Measurements from ENCODE around the gene PPIAL4G. TPM values are rescaled to one million over a fixed set of nuclear protein-coding genes. Genes with fewer than 3 reads are reported as not detected.
"Not testable (repeated sequence)": the region's sequence is repeated elsewhere in the genome, so short reads cannot be mapped to it uniquely, and the experiment has no call there.

The PPIAL4G gene
- total RNA-seq: under 1 TPM; 0.60 to 0.66 TPM

- CTCF ChIA-PET; H3K4me1 Mint-ChIP-seq (ENCODE audit: low read depth); H3K36me3 Mint-ChIP-seq (ENCODE audit: low read depth); H3K27me3 Mint-ChIP-seq (ENCODE audit: low read depth); ATAC-seq; DNase-seq; POLR2A ChIA-PET; H3K27ac Mint-ChIP-seq; H3K9me3 Mint-ChIP-seq (ENCODE audit: insufficient read depth); H3K4me3 Mint-ChIP-seq: not testable (repeated sequence)
These were observed at the start of gene PPIAL4G for GRCh38 chr1:148483029-148483428. Gene PPIAL4G (minus strand): TSS chr1:148483302. CDS start chr1:148483252, 50 bp downstream.

GRCh38 chr1:148532158-148532557 lies 49.1 kb upstream of the PPIAL4G start:
- H3K27me3 Mint-ChIP-seq (ENCODE audit: low read depth); POLR2A ChIA-PET; DNase-seq; CTCF ChIA-PET; ATAC-seq; H3K9me3 Mint-ChIP-seq (ENCODE audit: insufficient read depth); H3K36me3 Mint-ChIP-seq (ENCODE audit: low read depth); H3K4me1 Mint-ChIP-seq (ENCODE audit: low read depth); H3K27ac Mint-ChIP-seq; H3K4me3 Mint-ChIP-seq: not testable (repeated sequence)

DNA sequence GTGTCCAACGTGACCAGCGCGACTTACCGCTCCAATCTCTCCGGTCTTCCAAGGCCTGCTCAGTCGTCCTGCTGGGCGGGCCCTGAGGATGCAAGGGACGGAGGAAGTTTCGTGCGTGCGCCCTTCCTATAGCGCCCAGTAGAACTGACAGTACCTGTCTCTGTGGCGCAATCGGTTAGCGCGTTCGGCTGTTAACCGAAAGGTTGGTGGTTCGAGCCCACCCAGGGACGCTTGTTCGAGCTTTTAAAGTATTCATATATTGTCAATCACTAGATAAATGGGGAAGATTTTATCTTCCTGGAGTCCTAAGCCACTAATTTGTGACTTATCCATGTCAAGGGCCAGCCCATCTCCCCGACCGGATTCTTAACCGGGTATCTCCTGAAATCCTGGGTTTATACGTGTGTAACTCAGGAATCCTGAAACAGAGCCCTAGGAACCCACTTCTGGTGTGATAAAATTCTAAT lies 46.0 kb upstream of the PPIAL4G start:
- POLR2A ChIA-PET; H3K9me3 Mint-ChIP-seq (ENCODE audit: insufficient read depth); H3K4me1 Mint-ChIP-seq (ENCODE audit: low read depth); H3K27me3 Mint-ChIP-seq (ENCODE audit: low read depth); H3K36me3 Mint-ChIP-seq (ENCODE audit: low read depth); CTCF ChIA-PET; ATAC-seq: not testable (repeated sequence)
- H3K4me3 Mint-ChIP-seq: peak overlapping the region; percentile 71
- peak overlapping the region; percentile 76 for H3K27ac Mint-ChIP-seq
- peak; percentile 73 for DNase-seq

DNA sequence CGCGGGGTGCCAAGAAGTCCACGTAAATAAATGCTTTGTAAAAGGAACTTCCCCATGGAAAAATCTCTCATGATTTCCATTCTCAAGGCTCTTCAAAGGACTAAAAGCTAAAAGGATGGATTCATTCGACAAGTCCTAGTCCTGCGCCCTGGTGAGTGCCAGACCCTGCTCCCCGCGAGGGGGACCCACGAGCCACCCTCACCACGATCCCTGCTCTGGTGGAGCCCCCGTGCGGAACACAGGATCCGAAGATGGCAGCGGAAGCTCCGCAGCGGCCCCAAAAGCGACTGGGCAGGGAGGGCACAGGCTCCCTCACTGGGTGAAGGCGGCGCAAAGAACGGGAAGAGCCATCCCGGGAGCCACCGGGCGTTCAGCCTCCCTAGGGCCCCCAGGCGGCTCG lies 45.5 kb upstream of the PPIAL4G start:
- H3K9me3 Mint-ChIP-seq (ENCODE audit: insufficient read depth); ATAC-seq; DNase-seq; H3K27ac Mint-ChIP-seq; H3K4me1 Mint-ChIP-seq (ENCODE audit: low read depth); CTCF ChIA-PET; H3K36me3 Mint-ChIP-seq (ENCODE audit: low read depth); H3K4me3 Mint-ChIP-seq; H3K27me3 Mint-ChIP-seq (ENCODE audit: low read depth); POLR2A ChIA-PET: not testable (repeated sequence)

- POLR2A ChIA-PET; H3K27ac Mint-ChIP-seq; H3K36me3 Mint-ChIP-seq (ENCODE audit: low read depth); CTCF ChIA-PET; H3K27me3 Mint-ChIP-seq (ENCODE audit: low read depth); H3K4me3 Mint-ChIP-seq; ATAC-seq; H3K9me3 Mint-ChIP-seq (ENCODE audit: insufficient read depth): not testable (repeated sequence)
- H3K4me1 Mint-ChIP-seq (ENCODE audit: low read depth): peaks cover 12% of the 10 kb centered on the region
- DNase-seq: peak; percentile 22
These were observed 43.5 kb upstream of the PPIAL4G start for GRCh38 chr1:148526587-148526986.

GRCh38 chr1:148523205-148524144 lies 40.4 kb upstream of the PPIAL4G start:
- Mint-ChIP-seq H3K4me1 (ENCODE audit: low read depth) (peaks cover 12% of the 10 kb centered on the region), H3K4me3 (peak overlapping the region; percentile 83), H3K27ac (peak overlapping the region; percentile 96)
- ChIA-PET POLR2A (interaction anchor here (0.6 to 1.7 kb wide), 13 partner anchors 64 to 260 kb away, joined by 3 to 20 read pairs (median 4); no protein-coding TSS in a partner anchor), CTCF (interaction anchor here (0.8 kb wide), 1 partner anchor 152 kb away, joined by 5 read pairs; no protein-coding TSS in a partner anchor)
- ATAC-seq (peak; percentile 52), DNase-seq (peak; percentile 24)
- not testable (repeated sequence) for H3K27me3 Mint-ChIP-seq (ENCODE audit: low read depth); H3K9me3 Mint-ChIP-seq (ENCODE audit: insufficient read depth); H3K36me3 Mint-ChIP-seq (ENCODE audit: low read depth)

DNA sequence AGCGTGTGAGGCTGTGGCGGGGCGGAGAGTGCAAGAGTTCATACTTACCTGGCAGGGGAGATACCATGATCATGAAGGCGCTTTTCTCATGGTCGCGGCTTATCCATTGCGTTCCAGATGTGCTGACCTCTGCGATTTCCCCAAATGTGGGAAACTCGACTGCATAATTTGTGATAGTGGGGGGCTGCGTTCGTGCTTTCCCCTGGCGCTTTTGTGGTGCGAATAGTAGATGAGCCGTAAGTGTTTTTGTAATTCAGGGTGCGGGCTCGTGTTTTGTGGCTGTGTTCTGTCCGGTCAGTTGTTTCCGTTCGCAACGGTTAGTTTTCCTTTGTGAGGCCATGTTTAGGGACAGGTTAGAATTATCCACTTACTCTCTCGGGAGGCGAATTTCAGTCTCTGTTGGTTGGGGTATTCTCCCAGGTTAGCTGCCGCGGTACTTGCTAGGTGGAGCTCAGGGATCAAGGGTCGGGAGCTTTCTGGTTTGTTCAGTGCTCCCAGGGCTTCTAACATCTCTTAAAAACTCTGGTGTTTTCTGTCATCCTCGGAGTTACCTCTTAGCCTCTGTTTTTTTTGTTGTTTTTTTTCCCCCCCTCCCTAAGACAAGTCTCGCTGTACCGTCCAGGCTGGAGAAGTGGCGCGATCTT lies 39.6 kb upstream of the PPIAL4G start:
- Mint-ChIP-seq H3K27ac (peak overlapping the region; percentile 96), H3K4me3 (peak overlapping the region; percentile 83), H3K4me1 (ENCODE audit: low read depth) (peaks cover 13% of the 10 kb centered on the region)
- ATAC-seq (peak; percentile 79), DNase-seq (peak; percentile 96)
- not testable (repeated sequence) for H3K36me3 Mint-ChIP-seq (ENCODE audit: low read depth); H3K9me3 Mint-ChIP-seq (ENCODE audit: insufficient read depth); H3K27me3 Mint-ChIP-seq (ENCODE audit: low read depth)
- POLR2A ChIA-PET: interaction anchor here (0.6 to 1.7 kb wide), 13 partner anchors 63 to 259 kb away, joined by 3 to 20 read pairs (median 4); no protein-coding TSS in a partner anchor
- CTCF ChIA-PET: interaction anchor here (0.8 kb wide), 1 partner anchor 151 kb away, joined by 5 read pairs; no protein-coding TSS in a partner anchor

GRCh38 chr1:148522072-148522471 lies 39.0 kb upstream of the PPIAL4G start:
- peak; percentile 90 for DNase-seq
- Mint-ChIP-seq H3K27ac (peak overlapping the region; percentile 96), H3K4me3 (peak overlapping the region; percentile 83), H3K4me1 (ENCODE audit: low read depth) (peaks cover 14% of the 10 kb centered on the region)
- H3K36me3 Mint-ChIP-seq (ENCODE audit: low read depth); CTCF ChIA-PET; H3K27me3 Mint-ChIP-seq (ENCODE audit: low read depth); H3K9me3 Mint-ChIP-seq (ENCODE audit: insufficient read depth): not testable (repeated sequence)
- POLR2A ChIA-PET: interaction anchor here (1.3 to 1.7 kb wide), 3 partner anchors 119 to 188 kb away, joined by 7 to 20 read pairs (median 16); no protein-coding TSS in a partner anchor
- ATAC-seq: peak; percentile 34

GRCh38 chr1:148514310-148514709 lies 31.2 kb upstream of the PPIAL4G start:
- H3K36me3 Mint-ChIP-seq (ENCODE audit: low read depth); H3K9me3 Mint-ChIP-seq (ENCODE audit: insufficient read depth); H3K4me3 Mint-ChIP-seq; H3K27ac Mint-ChIP-seq; ATAC-seq; DNase-seq; CTCF ChIA-PET; POLR2A ChIA-PET; H3K27me3 Mint-ChIP-seq (ENCODE audit: low read depth): not testable (repeated sequence)
- peaks cover 19% of the 10 kb centered on the region for H3K4me1 Mint-ChIP-seq (ENCODE audit: low read depth)

DNA sequence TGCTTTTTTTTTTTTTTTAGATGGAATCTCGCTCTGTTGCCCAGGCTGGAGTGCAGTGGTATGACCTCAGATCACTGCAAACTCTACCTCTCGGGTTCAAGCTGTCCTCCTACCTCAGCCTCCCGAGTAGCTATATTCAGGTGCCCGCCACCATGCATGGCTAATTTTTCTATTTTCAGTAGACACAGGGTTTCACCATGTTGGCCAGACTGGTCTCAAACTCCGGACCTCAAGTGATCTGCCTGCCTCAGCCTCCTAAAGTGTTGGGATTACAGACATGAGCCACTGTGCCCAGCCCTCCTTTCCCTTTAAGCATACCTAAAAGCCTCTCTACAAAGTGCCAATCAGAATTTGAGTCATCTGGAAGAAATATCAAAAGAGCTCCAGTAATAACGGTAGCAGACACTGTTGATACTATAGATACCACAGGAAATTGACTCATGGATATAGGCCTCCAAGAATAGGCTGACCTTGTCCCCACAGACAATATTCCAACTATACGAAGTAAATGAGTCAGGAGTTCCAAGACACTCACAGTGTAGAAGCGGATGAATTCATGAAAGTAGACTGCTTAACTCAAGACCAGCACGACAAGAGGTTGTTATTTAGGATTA lies 29.6 kb upstream of the PPIAL4G start:
- H3K9me3 Mint-ChIP-seq (ENCODE audit: insufficient read depth); DNase-seq; POLR2A ChIA-PET; CTCF ChIA-PET; H3K36me3 Mint-ChIP-seq (ENCODE audit: low read depth); H3K4me3 Mint-ChIP-seq; ATAC-seq; H3K27me3 Mint-ChIP-seq (ENCODE audit: low read depth); H3K27ac Mint-ChIP-seq: not testable (repeated sequence)
- H3K4me1 Mint-ChIP-seq (ENCODE audit: low read depth): peaks cover 16% of the 10 kb centered on the region

DNA sequence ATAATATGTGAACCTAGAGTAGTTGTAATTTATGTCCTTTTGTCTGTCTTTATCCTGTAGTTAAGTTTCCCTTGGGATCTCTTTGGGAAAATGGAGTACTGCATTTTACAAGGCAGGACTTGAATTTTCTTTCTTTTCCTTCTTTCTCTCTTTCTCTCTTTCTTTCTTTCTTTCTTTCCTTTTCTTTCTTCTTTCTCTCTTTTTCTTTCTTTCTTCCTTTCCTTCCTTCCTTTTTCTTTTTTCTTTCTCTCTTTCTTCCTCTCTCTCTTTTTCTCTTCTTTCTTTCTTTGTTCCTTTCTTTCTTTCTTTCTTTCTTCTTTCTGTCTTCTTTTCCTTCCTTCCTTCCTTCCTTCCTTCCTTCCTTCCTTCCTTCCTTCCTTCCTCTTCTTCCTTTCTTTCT lies 10.8 kb upstream of the PPIAL4G start:
- POLR2A ChIA-PET; H3K27me3 Mint-ChIP-seq (ENCODE audit: low read depth); H3K4me3 Mint-ChIP-seq; ATAC-seq; CTCF ChIA-PET; H3K4me1 Mint-ChIP-seq (ENCODE audit: low read depth); H3K9me3 Mint-ChIP-seq (ENCODE audit: insufficient read depth); DNase-seq; H3K36me3 Mint-ChIP-seq (ENCODE audit: low read depth); H3K27ac Mint-ChIP-seq: not testable (repeated sequence)

DNA sequence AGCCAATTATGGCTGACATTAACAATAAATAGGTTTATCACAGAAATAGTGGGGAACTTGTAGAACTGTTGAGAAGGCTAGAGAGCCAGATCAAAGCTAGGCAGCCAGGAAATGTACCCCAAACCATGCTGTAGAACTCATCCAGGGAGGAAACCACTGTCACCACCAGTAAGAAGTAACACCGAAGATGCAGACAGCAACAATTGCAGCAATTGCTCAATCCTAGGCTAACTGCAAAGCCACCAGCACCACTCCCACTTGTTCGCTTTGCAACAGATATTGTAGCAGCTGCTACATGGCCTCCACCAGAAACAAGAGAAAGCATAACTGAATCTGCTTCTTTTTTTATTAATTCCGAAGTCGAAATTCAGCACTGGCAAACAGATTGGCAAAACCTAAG lies 2.0 kb downstream of the PPIAL4G start:
- H3K4me1 Mint-ChIP-seq (ENCODE audit: low read depth); POLR2A ChIA-PET; H3K36me3 Mint-ChIP-seq (ENCODE audit: low read depth); ATAC-seq; CTCF ChIA-PET; H3K9me3 Mint-ChIP-seq (ENCODE audit: insufficient read depth); H3K27me3 Mint-ChIP-seq (ENCODE audit: low read depth): not testable (repeated sequence)
- Mint-ChIP-seq H3K4me3 (peak overlapping the region; percentile 48), H3K27ac (peak overlapping the region; percentile 46)
- peak; percentile 69 for DNase-seq

All from activated CD8-positive, alpha-beta T cell treated with anti-CD3 and anti-CD28 coated beads, Interleukin-2, amount 10 ng/mL, durations not matched to agents 7 days and 5 days (primary cell).